Retinal pigment epithelial cell (primary cell): ENCODE results near the gene NVL.
"Not testable (repeated sequence)": the region's sequence is repeated elsewhere in the genome, so short reads cannot be mapped to it uniquely, and the experiment has no call there.

Experiments
- DNase-seq: peaks from one replicate; pipeline ENCODE4 v3.0.0-alpha.2; 2010; ENCODE audit warnings: low read depth
- H3K4me3 ChIP-seq: 2 replicates; pipeline ENCODE4 v1.5.1; 2011; ENCODE audit warnings: mild to moderate bottlenecking, low read length, control low read depth, moderate library complexity
- TF ChIP-seq, protein P1 (sequence below): conservative IDR thresholded peaks from 2 replicates; pipeline ENCODE4 v1.5.1; 2011; ENCODE audit warnings: low read depth, low read length, control low read depth, inconsistent platforms

The NVL gene

DNA sequence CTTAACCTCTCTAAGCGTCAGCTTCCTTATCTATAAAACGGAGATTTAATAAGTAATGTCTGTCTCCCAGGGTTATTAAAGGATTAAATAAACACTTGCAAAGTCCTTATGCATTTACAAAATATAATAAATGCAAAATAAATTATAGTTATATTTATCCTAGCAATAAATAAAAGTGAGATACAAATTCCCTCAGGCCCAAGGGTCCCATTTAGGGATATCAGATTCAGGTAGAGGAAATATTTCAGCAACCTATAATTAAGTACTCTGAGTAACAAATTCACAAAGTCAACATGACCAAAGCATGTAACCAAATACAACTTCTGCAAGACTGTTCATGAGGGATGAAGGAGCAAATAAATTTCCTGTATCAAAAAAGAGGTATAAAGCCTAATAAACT is 17.9 kb downstream of the NVL start:
- no peak for DNase-seq
- TF ChIP-seq, protein P1, sequence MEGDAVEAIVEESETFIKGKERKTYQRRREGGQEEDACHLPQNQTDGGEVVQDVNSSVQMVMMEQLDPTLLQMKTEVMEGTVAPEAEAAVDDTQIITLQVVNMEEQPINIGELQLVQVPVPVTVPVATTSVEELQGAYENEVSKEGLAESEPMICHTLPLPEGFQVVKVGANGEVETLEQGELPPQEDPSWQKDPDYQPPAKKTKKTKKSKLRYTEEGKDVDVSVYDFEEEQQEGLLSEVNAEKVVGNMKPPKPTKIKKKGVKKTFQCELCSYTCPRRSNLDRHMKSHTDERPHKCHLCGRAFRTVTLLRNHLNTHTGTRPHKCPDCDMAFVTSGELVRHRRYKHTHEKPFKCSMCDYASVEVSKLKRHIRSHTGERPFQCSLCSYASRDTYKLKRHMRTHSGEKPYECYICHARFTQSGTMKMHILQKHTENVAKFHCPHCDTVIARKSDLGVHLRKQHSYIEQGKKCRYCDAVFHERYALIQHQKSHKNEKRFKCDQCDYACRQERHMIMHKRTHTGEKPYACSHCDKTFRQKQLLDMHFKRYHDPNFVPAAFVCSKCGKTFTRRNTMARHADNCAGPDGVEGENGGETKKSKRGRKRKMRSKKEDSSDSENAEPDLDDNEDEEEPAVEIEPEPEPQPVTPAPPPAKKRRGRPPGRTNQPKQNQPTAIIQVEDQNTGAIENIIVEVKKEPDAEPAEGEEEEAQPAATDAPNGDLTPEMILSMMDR, result no peak
- H3K4me3 ChIP-seq, result no peak overlapping the region

DNA sequence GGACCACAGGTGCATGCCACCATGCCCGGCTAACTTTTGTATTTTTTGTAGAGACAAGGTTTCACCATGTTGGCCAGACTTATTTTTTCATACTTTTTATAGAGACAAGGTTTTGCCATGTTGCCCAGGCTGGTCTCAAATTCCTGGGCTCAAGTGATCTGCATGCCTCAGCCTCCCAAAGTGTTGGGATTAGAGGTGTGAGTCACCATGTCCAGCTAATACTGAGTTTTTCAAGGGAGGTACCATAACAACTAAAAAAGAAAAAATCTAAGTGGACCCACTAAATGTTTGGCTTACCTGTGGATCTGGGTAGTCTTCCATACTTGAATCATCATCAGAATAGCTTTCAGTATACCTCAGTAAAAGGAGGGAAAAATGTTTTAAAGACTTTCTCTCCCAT is 18.5 kb downstream of the NVL start:
- DNase-seq, result peak; percentile 44
- not testable (repeated sequence) for H3K4me3 ChIP-seq

DNA sequence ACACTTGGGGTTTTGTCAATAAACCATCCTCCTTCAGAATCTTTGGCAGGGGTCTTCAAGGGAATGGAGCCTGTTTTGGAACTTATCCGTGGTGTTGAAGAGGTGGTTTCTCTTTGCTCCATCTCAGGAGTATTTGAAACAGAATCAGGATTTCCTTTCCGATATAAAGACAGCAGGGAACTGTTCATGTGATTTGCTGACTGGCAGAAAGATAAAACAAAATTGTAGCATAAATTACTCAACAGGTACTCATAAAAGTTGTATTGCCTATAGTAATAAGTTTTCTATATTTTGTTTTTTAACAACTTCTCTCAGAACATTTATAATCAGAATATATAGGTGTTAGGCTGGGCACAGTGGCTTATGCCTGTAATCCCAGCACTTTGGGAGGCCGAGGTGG is 21.9 kb downstream of the NVL start:
- TF ChIP-seq, protein P1, result no peak
- no peak overlapping the region for H3K4me3 ChIP-seq
- DNase-seq, result no peak

DNA sequence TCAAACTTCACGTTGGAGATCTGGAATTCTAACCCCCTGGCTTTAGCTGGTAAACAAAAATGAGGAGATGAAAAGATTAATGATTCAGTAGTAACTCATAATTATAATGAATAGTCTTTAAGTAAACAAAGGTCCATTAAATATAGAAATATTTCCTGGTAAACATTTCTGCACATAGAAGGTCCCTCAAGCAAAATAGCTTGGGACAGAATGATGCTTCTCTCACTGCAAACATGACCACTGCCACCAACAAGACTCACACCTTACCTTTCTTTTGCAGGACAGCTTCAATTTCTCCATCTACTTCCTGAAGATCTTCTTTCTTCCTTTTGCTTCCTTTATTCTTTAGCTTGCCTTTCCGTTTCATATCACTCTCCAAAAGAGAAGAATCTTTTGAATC is 25.2 kb downstream of the NVL start:
- H3K4me3 ChIP-seq, result no peak overlapping the region
- DNase-seq, result no peak
- TF ChIP-seq, protein P1, result no peak

DNA sequence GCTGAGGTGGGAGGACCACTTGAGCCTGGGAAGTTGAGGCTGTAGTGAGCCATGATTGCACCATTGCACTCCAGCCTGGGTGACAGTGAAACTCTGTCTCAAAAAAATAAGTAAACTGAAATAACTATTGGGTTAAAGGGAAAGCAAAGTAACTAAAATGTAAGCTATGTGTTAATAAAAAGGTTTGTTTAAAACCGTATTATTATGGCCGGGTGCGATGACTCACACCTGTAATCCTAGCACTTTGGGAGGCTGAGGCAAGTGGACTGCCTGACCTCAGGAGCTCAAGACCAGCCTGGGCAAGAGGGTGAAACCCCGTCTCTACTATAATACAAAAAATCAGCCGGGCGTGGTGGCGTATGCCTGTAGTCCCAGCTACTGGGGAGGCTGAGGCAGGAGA is 27.0 kb downstream of the NVL start:
- TF ChIP-seq, protein P1, result no peak
- no peak for DNase-seq
- no peak overlapping the region for H3K4me3 ChIP-seq

DNA sequence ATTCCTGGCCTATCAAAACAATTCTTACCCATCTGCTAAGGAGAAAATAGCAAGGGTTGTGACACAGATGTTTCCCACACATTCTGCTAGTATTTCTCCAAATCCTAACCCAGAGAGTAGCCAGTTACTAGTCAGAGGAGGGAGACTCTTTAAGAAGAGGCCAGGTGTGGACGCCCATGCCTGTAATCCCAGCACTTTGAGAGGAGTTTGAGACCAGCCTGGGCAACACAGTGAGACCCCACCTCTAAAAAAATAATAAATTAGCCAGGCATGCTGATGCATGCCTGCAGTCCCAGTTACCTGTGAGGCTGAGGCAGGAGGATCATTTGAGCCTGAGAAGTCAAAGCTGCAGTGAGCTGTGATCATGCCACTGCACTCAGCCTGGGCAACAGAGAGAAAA is 28.6 kb downstream of the NVL start:
- no peak for DNase-seq
- H3K4me3 ChIP-seq, result no peak overlapping the region
- TF ChIP-seq, protein P1, result no peak

DNA sequence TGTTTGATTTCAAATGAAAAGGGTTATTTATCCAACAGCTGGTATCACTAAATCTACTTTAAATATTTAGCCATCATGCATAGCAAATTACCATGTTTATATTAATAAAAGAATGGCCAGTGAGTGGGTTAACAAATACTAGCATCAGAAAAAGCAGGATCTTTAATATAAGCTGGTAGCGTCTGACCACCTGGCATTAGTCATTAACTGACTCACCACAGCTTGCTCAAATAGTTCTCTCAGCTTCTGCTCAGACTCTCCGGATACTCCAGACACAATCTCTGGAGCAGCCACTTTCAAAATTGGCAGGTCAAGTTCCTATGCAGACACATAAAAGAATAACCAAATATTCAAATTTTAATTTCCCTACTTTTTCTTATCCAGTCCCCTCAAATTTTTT is 29.6 kb downstream of the NVL start:
- DNase-seq, result peak; percentile 36
- TF ChIP-seq, protein P1, result no peak
- H3K4me3 ChIP-seq, result no peak overlapping the region
